ENCODE measurements around the gene RNF32.

The RNF32 gene

GRCh38 chr7:156609010-156609877, 31.3 kb upstream of the RNF32 start (continued):
- TF ChIP-seq TSHZ2 (CRISPR knock-in tag; IDR thresholded peaks at IDR 0.05) = no peak

- no peak for TF ChIP-seq GLIS3 (CRISPR knock-in tag; IDR thresholded peaks at IDR 0.05)
- no peak for TF ChIP-seq CSRNP3 (CRISPR knock-in tag; IDR thresholded peaks at IDR 0.05)
- TF ChIP-seq TOX (CRISPR knock-in tag; IDR thresholded peaks at IDR 0.05; ENCODE audit: borderline replicate concordance) = no peak
- no peak for TF ChIP-seq ARNTL (CRISPR knock-in tag; IDR thresholded peaks at IDR 0.05; ENCODE audit: borderline replicate concordance, low read depth)
- no peak for TF ChIP-seq SNAI2 (CRISPR knock-in tag; IDR thresholded peaks at IDR 0.05)
- no peak for TF ChIP-seq CSDC2 (CRISPR knock-in tag; IDR thresholded peaks at IDR 0.05)
- no peak for TF ChIP-seq ZNF70 (CRISPR knock-in tag; IDR thresholded peaks at IDR 0.05)
- TF ChIP-seq ZNF565 (CRISPR knock-in tag; conservative IDR thresholded peaks at IDR 0.05; ENCODE audit: low read depth) = no peak
- no peak for TF ChIP-seq CREB5 (CRISPR knock-in tag; IDR thresholded peaks at IDR 0.05; ENCODE audit: low read depth)
- no peak for TF ChIP-seq ESRRG (CRISPR knock-in tag; IDR thresholded peaks at IDR 0.05)
- no peak for TF ChIP-seq RARB (CRISPR knock-in tag; IDR thresholded peaks at IDR 0.05)
- no peak for TF ChIP-seq ZNF8 (CRISPR knock-in tag; IDR thresholded peaks at IDR 0.05)
- TF ChIP-seq ISL1 (CRISPR knock-in tag; IDR thresholded peaks at IDR 0.05) = no peak
- TF ChIP-seq ZC3H10 (CRISPR knock-in tag; IDR thresholded peaks at IDR 0.05) = no peak
- no peak for TF ChIP-seq ZFP30 (CRISPR knock-in tag; IDR thresholded peaks at IDR 0.05)
- no peak for TF ChIP-seq TSHZ2 (CRISPR knock-in tag; IDR thresholded peaks at IDR 0.05)
Observed at GRCh38 chr7:156610130-156610529, 30.4 kb upstream of the RNF32 start.

GRCh38 chr7:156610601-156611000, 30.0 kb upstream of the RNF32 start:
- no peak for TF ChIP-seq ZNF8 (CRISPR knock-in tag; IDR thresholded peaks at IDR 0.05)
- no peak for TF ChIP-seq BACH2 (CRISPR knock-in tag; IDR thresholded peaks at IDR 0.05; ENCODE audit: borderline replicate concordance)
- ATAC-seq = no peak

More at GRCh38 chr7:156610130-156610529, 30.4 kb upstream of the RNF32 start:
- ATAC-seq = no peak

- no peak for ATAC-seq
- TF ChIP-seq OSR1 (CRISPR knock-in tag; IDR thresholded peaks at IDR 0.05) (no peak), TCF4 (CRISPR knock-in tag; IDR thresholded peaks at IDR 0.05; ENCODE audit: borderline replicate concordance) (no peak), ZNF70 (CRISPR knock-in tag; IDR thresholded peaks at IDR 0.05) (no peak), TOX (CRISPR knock-in tag; IDR thresholded peaks at IDR 0.05; ENCODE audit: borderline replicate concordance) (no peak), CSRNP3 (CRISPR knock-in tag; IDR thresholded peaks at IDR 0.05) (no peak), POU6F1 (CRISPR knock-in tag; IDR thresholded peaks at IDR 0.05; ENCODE audit: borderline replicate concordance, low read depth) (no peak), BACH2 (CRISPR knock-in tag; IDR thresholded peaks at IDR 0.05; ENCODE audit: borderline replicate concordance) (no peak), ZFP3 (CRISPR knock-in tag; IDR thresholded peaks at IDR 0.05) (no peak)
Observed at GRCh38 chr7:156611014-156612010, 29.3 kb upstream of the RNF32 start.
